Measurements from ENCODE around the gene SHC2.

SHC2 gene

GRCh38 chr19:467554-467953 is 6.7 kb upstream of the SHC2 start:
- TF ChIP-seq, protein P1, sequence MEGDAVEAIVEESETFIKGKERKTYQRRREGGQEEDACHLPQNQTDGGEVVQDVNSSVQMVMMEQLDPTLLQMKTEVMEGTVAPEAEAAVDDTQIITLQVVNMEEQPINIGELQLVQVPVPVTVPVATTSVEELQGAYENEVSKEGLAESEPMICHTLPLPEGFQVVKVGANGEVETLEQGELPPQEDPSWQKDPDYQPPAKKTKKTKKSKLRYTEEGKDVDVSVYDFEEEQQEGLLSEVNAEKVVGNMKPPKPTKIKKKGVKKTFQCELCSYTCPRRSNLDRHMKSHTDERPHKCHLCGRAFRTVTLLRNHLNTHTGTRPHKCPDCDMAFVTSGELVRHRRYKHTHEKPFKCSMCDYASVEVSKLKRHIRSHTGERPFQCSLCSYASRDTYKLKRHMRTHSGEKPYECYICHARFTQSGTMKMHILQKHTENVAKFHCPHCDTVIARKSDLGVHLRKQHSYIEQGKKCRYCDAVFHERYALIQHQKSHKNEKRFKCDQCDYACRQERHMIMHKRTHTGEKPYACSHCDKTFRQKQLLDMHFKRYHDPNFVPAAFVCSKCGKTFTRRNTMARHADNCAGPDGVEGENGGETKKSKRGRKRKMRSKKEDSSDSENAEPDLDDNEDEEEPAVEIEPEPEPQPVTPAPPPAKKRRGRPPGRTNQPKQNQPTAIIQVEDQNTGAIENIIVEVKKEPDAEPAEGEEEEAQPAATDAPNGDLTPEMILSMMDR (IDR thresholded peaks at IDR 0.05; ENCODE audit: extremely low read depth, insufficient read depth, missing control alignments), result no peak
- DNase-seq (ENCODE audit: low spot score), result no peak
- in situ Hi-C loops (cut with MboI; ENCODE audit: low pct_unique_long_range_greater_than_20kb, low sequenced_read_pairs, unreplicated experiment), result no loop called here

- in situ Hi-C loops (cut with MboI; ENCODE audit: low pct_unique_long_range_greater_than_20kb, low sequenced_read_pairs, unreplicated experiment), result no loop called here
- no peak for DNase-seq (ENCODE audit: low spot score)
Measured at GRCh38 chr19:465056-465816, 4.4 kb upstream of the SHC2 start.

DNA sequence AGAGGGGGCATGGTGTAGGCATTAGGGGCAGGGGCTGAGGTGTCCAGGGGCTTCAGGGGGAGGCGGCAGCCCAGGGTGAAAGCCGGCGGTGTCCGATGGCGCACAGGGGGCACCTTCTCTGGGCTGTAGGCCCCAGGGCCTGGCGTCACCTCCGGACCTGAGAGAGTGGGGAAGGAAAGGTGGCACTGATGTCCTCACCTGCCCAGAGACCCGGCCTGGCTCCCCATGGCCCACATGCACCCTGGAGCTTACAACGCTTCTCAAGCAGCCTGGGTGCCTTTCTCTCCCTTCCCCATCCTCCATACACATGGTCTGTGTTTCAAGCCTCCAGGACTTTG is 3.3 kb upstream of the SHC2 start:
- in situ Hi-C loops (cut with MboI; ENCODE audit: low pct_unique_long_range_greater_than_20kb, low sequenced_read_pairs, unreplicated experiment), result no loop called here
- TF ChIP-seq, protein P1 (IDR thresholded peaks at IDR 0.05; ENCODE audit: extremely low read depth, insufficient read depth, missing control alignments), result no peak
- no peak for DNase-seq (ENCODE audit: low spot score)

More at GRCh38 chr19:465056-465816, 4.4 kb upstream of the SHC2 start:
- TF ChIP-seq, protein P1 (IDR thresholded peaks at IDR 0.05; ENCODE audit: extremely low read depth, insufficient read depth, missing control alignments), result no peak

GRCh38 chr19:463483-464207 is 2.8 kb upstream of the SHC2 start:
- DNase-seq (ENCODE audit: low spot score), result no peak
- TF ChIP-seq, protein P1 (IDR thresholded peaks at IDR 0.05; ENCODE audit: extremely low read depth, insufficient read depth, missing control alignments), result no peak

DNA sequence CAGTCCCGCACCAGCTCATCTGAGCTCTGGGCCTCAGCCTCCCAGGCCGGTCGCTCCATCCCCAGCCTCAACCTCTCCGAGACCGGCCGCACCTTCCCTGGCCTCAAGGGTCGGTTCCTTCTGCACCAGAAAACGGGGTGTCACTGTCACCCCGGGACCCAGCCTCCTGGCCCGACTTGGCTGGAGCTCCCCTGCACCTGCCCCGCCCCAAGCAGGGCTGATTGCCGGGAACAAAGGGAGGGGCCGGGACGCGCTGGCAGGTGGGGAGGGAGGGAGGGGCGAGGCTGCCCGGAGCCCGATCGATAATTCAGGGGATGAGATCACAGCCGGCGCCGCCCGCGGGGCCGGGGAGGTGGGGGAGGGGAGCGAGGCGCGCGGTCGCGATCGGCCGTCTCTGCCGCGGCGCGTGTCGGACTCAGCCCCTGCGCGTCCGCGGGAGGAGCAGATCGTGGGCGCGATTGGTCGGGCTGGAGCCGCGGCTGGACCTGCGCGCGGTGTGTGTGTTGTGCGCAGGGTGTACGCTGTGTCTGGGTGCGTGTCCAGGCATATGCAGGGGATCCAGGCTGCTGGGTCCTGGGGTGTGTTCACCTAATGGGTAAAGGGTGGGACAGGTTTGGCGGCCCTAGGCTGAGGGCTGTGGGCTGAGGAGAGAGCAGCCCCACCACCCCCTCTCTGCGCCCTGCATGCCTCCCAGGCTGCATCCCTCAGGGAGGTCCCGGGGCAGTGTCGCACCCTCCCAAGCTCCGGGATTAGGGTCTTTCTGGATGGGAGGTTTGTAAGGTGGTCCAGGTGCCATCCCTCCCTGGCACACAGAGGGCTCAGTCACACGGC is 1.1 kb upstream of the SHC2 start:
- no peak for DNase-seq (ENCODE audit: low spot score)
- in situ Hi-C loops (cut with MboI; ENCODE audit: low pct_unique_long_range_greater_than_20kb, low sequenced_read_pairs, unreplicated experiment), result no loop called here
- TF ChIP-seq, protein P1 (IDR thresholded peaks at IDR 0.05; ENCODE audit: extremely low read depth, insufficient read depth, missing control alignments), result no peak

More at GRCh38 chr19:463483-464207, 2.8 kb upstream of the SHC2 start:
- in situ Hi-C loops (cut with MboI; ENCODE audit: low pct_unique_long_range_greater_than_20kb, low sequenced_read_pairs, unreplicated experiment), result no loop called here

GRCh38 chr19:459724-460511 is 915 bp downstream of the SHC2 start:
- DNase-seq (ENCODE audit: low spot score), result peak; percentile 73
- in situ Hi-C loops (cut with MboI; ENCODE audit: low pct_unique_long_range_greater_than_20kb, low sequenced_read_pairs, unreplicated experiment), result no loop called here
- TF ChIP-seq, protein P1 (IDR thresholded peaks at IDR 0.05; ENCODE audit: extremely low read depth, insufficient read depth, missing control alignments), result no peak

Measured in GM13977 (cell line).